ENCODE data around the gene PAPPA.

Gene PAPPA

GRCh38 chr9:116123171-116123570 lies 30.4 kb upstream of the PAPPA start:
- H3K79me2 ChIP-seq (ENCODE audit: control insufficient read depth, insufficient read depth, low read length): no peaks in the 10 kb centered on the region
- H3K27me3 ChIP-seq (ENCODE audit: insufficient read depth, low read length, poor library complexity): no peaks in the 10 kb centered on the region
- H3K4me1 ChIP-seq (ENCODE audit: control insufficient read depth, low read depth, low read length): no peaks in the 10 kb centered on the region
- H2AK5ac ChIP-seq (ENCODE audit: low read length): no peak overlapping the region
- no peaks in the 10 kb centered on the region for H3K79me1 ChIP-seq (ENCODE audit: low read length)
- no peak overlapping the region for H3K56ac ChIP-seq (ENCODE audit: low read length)
- no peak overlapping the region for H4K5ac ChIP-seq (ENCODE audit: low read length)
- no peak overlapping the region for H3K18ac ChIP-seq (ENCODE audit: low read length)
- no peak overlapping the region for H3K23ac ChIP-seq (ENCODE audit: low read length)
- WGBS (ENCODE audit: extremely low coverage, insufficient coverage, low lambda C conversion rate): no CpG with 5 or more reads among the region's 3 CpGs
- H3K4me2 ChIP-seq (ENCODE audit: low read length): no peak overlapping the region
- no peak overlapping the region for H3K27ac ChIP-seq (ENCODE audit: low read depth, low read length)
- no peak overlapping the region for H4K8ac ChIP-seq (ENCODE audit: low read depth, low read length)
- DNase-seq: no peak
- no peak overlapping the region for H3K4me3 ChIP-seq (ENCODE audit: low read length)
- H2BK15ac ChIP-seq (replicated peaks; ENCODE audit: low read depth): no peak overlapping the region
- no peak overlapping the region for H2BK120ac ChIP-seq (ENCODE audit: low read depth, low read length)
- H2BK5ac ChIP-seq (ENCODE audit: low read length): no peak overlapping the region
- no peaks in the 10 kb centered on the region for H3K36me3 ChIP-seq (ENCODE audit: control insufficient read depth, insufficient read depth, low read length)
- no peak overlapping the region for H3K9ac ChIP-seq (ENCODE audit: low read length)
- no peak overlapping the region for H3K4ac ChIP-seq (ENCODE audit: low read depth, low read length)

- H3K79me2 ChIP-seq (ENCODE audit: control insufficient read depth, insufficient read depth, low read length): no peaks in the 10 kb centered on the region
- no peak overlapping the region for H3K4me2 ChIP-seq (ENCODE audit: low read length)
- no peaks in the 10 kb centered on the region for H3K27me3 ChIP-seq (ENCODE audit: insufficient read depth, low read length, poor library complexity)
- H2BK120ac ChIP-seq (ENCODE audit: low read depth, low read length): no peak overlapping the region
- no peak overlapping the region for H2AK5ac ChIP-seq (ENCODE audit: low read length)
- no peak overlapping the region for H3K27ac ChIP-seq (ENCODE audit: low read depth, low read length)
- no peaks in the 10 kb centered on the region for H3K79me1 ChIP-seq (ENCODE audit: low read length)
- no peak overlapping the region for H3K4ac ChIP-seq (ENCODE audit: low read depth, low read length)
- no CpG with 5 or more reads among the region's 4 CpGs for WGBS (ENCODE audit: extremely low coverage, insufficient coverage, low lambda C conversion rate)
- H3K23ac ChIP-seq (ENCODE audit: low read length): no peak overlapping the region
- no peaks in the 10 kb centered on the region for H3K4me1 ChIP-seq (ENCODE audit: control insufficient read depth, low read depth, low read length)
- H2BK5ac ChIP-seq (ENCODE audit: low read length): no peak overlapping the region
- H3K4me3 ChIP-seq (ENCODE audit: low read length): no peak overlapping the region
- H3K18ac ChIP-seq (ENCODE audit: low read length): no peak overlapping the region
- H3K9ac ChIP-seq (ENCODE audit: low read length): no peak overlapping the region
- no peak overlapping the region for H3K56ac ChIP-seq (ENCODE audit: low read length)
- no peak overlapping the region for H4K5ac ChIP-seq (ENCODE audit: low read length)
- H3K36me3 ChIP-seq (ENCODE audit: control insufficient read depth, insufficient read depth, low read length): no peaks in the 10 kb centered on the region
- H2BK15ac ChIP-seq (replicated peaks; ENCODE audit: low read depth): no peak overlapping the region
- no peak overlapping the region for H4K8ac ChIP-seq (ENCODE audit: low read depth, low read length)
- peak; percentile 18 for DNase-seq
Observed at GRCh38 chr9:116124472-116125040, 29.0 kb upstream of the PAPPA start.

- no peak overlapping the region for H2BK5ac ChIP-seq (ENCODE audit: low read length)
- no peak overlapping the region for H3K27ac ChIP-seq (ENCODE audit: low read depth, low read length)
- no CpG with 5 or more reads among the region's 2 CpGs for WGBS (ENCODE audit: extremely low coverage, insufficient coverage, low lambda C conversion rate)
- no peak overlapping the region for H2AK5ac ChIP-seq (ENCODE audit: low read length)
- no peak overlapping the region for H3K4me3 ChIP-seq (ENCODE audit: low read length)
- H3K4me1 ChIP-seq (ENCODE audit: control insufficient read depth, low read depth, low read length): no peaks in the 10 kb centered on the region
- H4K8ac ChIP-seq (ENCODE audit: low read depth, low read length): no peak overlapping the region
- H3K9ac ChIP-seq (ENCODE audit: low read length): no peak overlapping the region
- H3K23ac ChIP-seq (ENCODE audit: low read length): no peak overlapping the region
- H3K4ac ChIP-seq (ENCODE audit: low read depth, low read length): no peak overlapping the region
- DNase-seq: no peak
- no peak overlapping the region for H3K18ac ChIP-seq (ENCODE audit: low read length)
- H3K27me3 ChIP-seq (ENCODE audit: insufficient read depth, low read length, poor library complexity): no peaks in the 10 kb centered on the region
- no peak overlapping the region for H3K56ac ChIP-seq (ENCODE audit: low read length)
- H3K4me2 ChIP-seq (ENCODE audit: low read length): no peak overlapping the region
- H3K36me3 ChIP-seq (ENCODE audit: control insufficient read depth, insufficient read depth, low read length): no peaks in the 10 kb centered on the region
- H4K5ac ChIP-seq (ENCODE audit: low read length): no peak overlapping the region
- H3K79me2 ChIP-seq (ENCODE audit: control insufficient read depth, insufficient read depth, low read length): no peaks in the 10 kb centered on the region
- H2BK120ac ChIP-seq (ENCODE audit: low read depth, low read length): no peak overlapping the region
- H3K79me1 ChIP-seq (ENCODE audit: low read length): no peaks in the 10 kb centered on the region
- no peak overlapping the region for H2BK15ac ChIP-seq (replicated peaks; ENCODE audit: low read depth)
Observed at GRCh38 chr9:116133163-116133562, 20.4 kb upstream of the PAPPA start.

GRCh38 chr9:116134975-116135374 lies 18.6 kb upstream of the PAPPA start:
- Histone ChIP-seq H3K36me3 (ENCODE audit: control insufficient read depth, insufficient read depth, low read length) (no peaks in the 10 kb centered on the region), H3K27ac (ENCODE audit: low read depth, low read length) (no peak overlapping the region), H3K4me2 (ENCODE audit: low read length) (no peak overlapping the region), H3K4me3 (ENCODE audit: low read length) (no peak overlapping the region), H3K79me1 (ENCODE audit: low read length) (no peaks in the 10 kb centered on the region), H3K23ac (ENCODE audit: low read length) (no peak overlapping the region), H3K56ac (ENCODE audit: low read length) (no peak overlapping the region), H3K4ac (ENCODE audit: low read depth, low read length) (no peak overlapping the region), H3K27me3 (ENCODE audit: insufficient read depth, low read length, poor library complexity) (no peaks in the 10 kb centered on the region), H2AK5ac (ENCODE audit: low read length) (no peak overlapping the region), H3K79me2 (ENCODE audit: control insufficient read depth, insufficient read depth, low read length) (no peaks in the 10 kb centered on the region), H4K8ac (ENCODE audit: low read depth, low read length) (no peak overlapping the region), H2BK120ac (ENCODE audit: low read depth, low read length) (no peak overlapping the region), H4K5ac (ENCODE audit: low read length) (no peak overlapping the region), H3K18ac (ENCODE audit: low read length) (no peak overlapping the region), H2BK15ac (replicated peaks; ENCODE audit: low read depth) (no peak overlapping the region), H3K9ac (ENCODE audit: low read length) (no peak overlapping the region), H2BK5ac (ENCODE audit: low read length) (no peak overlapping the region), H3K4me1 (ENCODE audit: control insufficient read depth, low read depth, low read length) (no peaks in the 10 kb centered on the region)
- no CpG with 5 or more reads among the region's 3 CpGs for WGBS (ENCODE audit: extremely low coverage, insufficient coverage, low lambda C conversion rate)
- DNase-seq: no peak

GRCh38 chr9:116137010-116137409 lies 16.6 kb upstream of the PAPPA start:
- Histone ChIP-seq H3K27ac (ENCODE audit: low read depth, low read length) (no peak overlapping the region), H4K5ac (ENCODE audit: low read length) (no peak overlapping the region), H2AK5ac (ENCODE audit: low read length) (no peak overlapping the region), H3K36me3 (ENCODE audit: control insufficient read depth, insufficient read depth, low read length) (no peaks in the 10 kb centered on the region), H3K79me2 (ENCODE audit: control insufficient read depth, insufficient read depth, low read length) (no peaks in the 10 kb centered on the region), H2BK15ac (replicated peaks; ENCODE audit: low read depth) (no peak overlapping the region), H3K56ac (ENCODE audit: low read length) (no peak overlapping the region), H3K4ac (ENCODE audit: low read depth, low read length) (no peak overlapping the region), H3K27me3 (ENCODE audit: insufficient read depth, low read length, poor library complexity) (no peaks in the 10 kb centered on the region), H3K23ac (ENCODE audit: low read length) (no peak overlapping the region), H2BK120ac (ENCODE audit: low read depth, low read length) (no peak overlapping the region), H3K4me2 (ENCODE audit: low read length) (no peak overlapping the region), H4K8ac (ENCODE audit: low read depth, low read length) (no peak overlapping the region), H3K4me3 (ENCODE audit: low read length) (no peak overlapping the region), H3K18ac (ENCODE audit: low read length) (no peak overlapping the region), H3K4me1 (ENCODE audit: control insufficient read depth, low read depth, low read length) (no peaks in the 10 kb centered on the region), H2BK5ac (ENCODE audit: low read length) (no peak overlapping the region), H3K79me1 (ENCODE audit: low read length) (no peaks in the 10 kb centered on the region), H3K9ac (ENCODE audit: low read length) (no peak overlapping the region)
- no peak for DNase-seq
- no CpG with 5 or more reads among the region's 2 CpGs for WGBS (ENCODE audit: extremely low coverage, insufficient coverage, low lambda C conversion rate)

GRCh38 chr9:116137581-116137980 lies 16.0 kb upstream of the PAPPA start:
- no peak overlapping the region for H3K9ac ChIP-seq (ENCODE audit: low read length)
- H3K79me2 ChIP-seq (ENCODE audit: control insufficient read depth, insufficient read depth, low read length): no peaks in the 10 kb centered on the region
- H2AK5ac ChIP-seq (ENCODE audit: low read length): no peak overlapping the region
- H3K56ac ChIP-seq (ENCODE audit: low read length): no peak overlapping the region
- H3K4me1 ChIP-seq (ENCODE audit: control insufficient read depth, low read depth, low read length): no peaks in the 10 kb centered on the region
- no peak overlapping the region for H4K5ac ChIP-seq (ENCODE audit: low read length)
- no peak for DNase-seq
- no peaks in the 10 kb centered on the region for H3K79me1 ChIP-seq (ENCODE audit: low read length)
- no peaks in the 10 kb centered on the region for H3K36me3 ChIP-seq (ENCODE audit: control insufficient read depth, insufficient read depth, low read length)
- no peak overlapping the region for H3K27ac ChIP-seq (ENCODE audit: low read depth, low read length)
- no peak overlapping the region for H2BK120ac ChIP-seq (ENCODE audit: low read depth, low read length)
- H2BK15ac ChIP-seq (replicated peaks; ENCODE audit: low read depth): no peak overlapping the region
- no peak overlapping the region for H2BK5ac ChIP-seq (ENCODE audit: low read length)
- H3K27me3 ChIP-seq (ENCODE audit: insufficient read depth, low read length, poor library complexity): no peaks in the 10 kb centered on the region
- H3K18ac ChIP-seq (ENCODE audit: low read length): no peak overlapping the region
- H3K4ac ChIP-seq (ENCODE audit: low read depth, low read length): no peak overlapping the region
- no peak overlapping the region for H3K23ac ChIP-seq (ENCODE audit: low read length)
- H3K4me3 ChIP-seq (ENCODE audit: low read length): no peak overlapping the region
- WGBS (ENCODE audit: extremely low coverage, insufficient coverage, low lambda C conversion rate): no CpG with 5 or more reads among the region's 5 CpGs
- no peak overlapping the region for H3K4me2 ChIP-seq (ENCODE audit: low read length)
- H4K8ac ChIP-seq (ENCODE audit: low read depth, low read length): no peak overlapping the region

Data from mesendoderm (in vitro differentiated cells).